ENCODE measurements around the gene NECAB3. TPM values are rescaled to one million over a fixed set of nuclear protein-coding genes. Genes with fewer than 3 reads are reported as not detected.

NECAB3 gene
- total RNA-seq, 1 donor from 2014 or later, result 19.5 TPM

DNA sequence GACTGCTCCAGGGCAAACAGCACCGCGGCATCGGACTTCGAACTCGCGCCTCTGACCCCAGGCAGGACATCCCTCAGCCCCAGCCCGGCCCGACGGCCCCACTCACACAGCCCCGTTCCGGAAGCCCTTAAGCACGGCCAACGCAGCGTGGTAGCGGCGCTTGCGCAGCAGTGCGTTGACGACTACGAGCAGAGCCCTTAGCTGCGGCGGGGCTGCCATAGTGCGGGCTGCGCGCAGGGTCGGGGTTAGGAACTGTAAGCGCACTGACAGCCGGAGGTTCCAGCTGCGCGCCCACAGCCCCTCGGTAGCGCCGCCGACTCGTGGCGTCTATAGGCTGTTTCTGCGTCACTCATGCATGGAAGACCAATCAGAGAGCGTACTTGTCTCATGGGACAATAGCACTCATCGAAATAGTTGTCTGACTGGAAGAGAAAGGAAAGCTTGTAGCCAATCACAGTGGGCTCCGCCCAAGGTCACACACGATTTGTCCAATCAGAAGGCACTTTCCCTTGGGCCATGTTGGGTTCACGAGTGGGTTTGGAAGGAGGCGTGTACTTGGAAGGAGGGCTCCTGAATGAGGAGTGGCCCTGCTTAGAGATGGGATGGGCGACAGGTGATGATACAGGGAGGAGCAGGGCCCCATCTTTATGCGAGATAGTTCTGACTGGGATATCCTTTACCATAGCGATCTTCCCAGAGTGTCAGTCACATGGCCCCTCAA lies 45.9 kb upstream of the NECAB3 start, which contains the start of gene PXMP4:
TSS of gene PXMP4 (minus strand) at position 322 of the 721 bp plus-strand sequence. CDS start at position 219, 103 bp downstream.
- DNase-seq (ENCODE audit: low read depth), result peak; percentile 99
- FAIRE-seq, result peak; percentile 97
- no peaks in the 10 kb centered on the region for H3K4me1 Mint-ChIP-seq (ENCODE audit: low read depth, unreplicated experiment)
- Histone ChIP-seq H3K4me3 (ENCODE audit: insufficient read depth, low read depth, low read length) (peak within 1 kb of the TSS; percentile 69), H3K9me3 (ENCODE audit: insufficient read depth, low read depth, low read length) (no peaks in the 10 kb centered on the region), H3K4me1 (ENCODE audit: insufficient read depth, low read length) (peaks cover 6% of the 10 kb centered on the region), H3K4me2 (ENCODE audit: low read length) (peak within 1 kb of the TSS; percentile 92), H3K36me3 (ENCODE audit: insufficient read depth, low read length) (no peaks in the 10 kb centered on the region), H2AFZ (ENCODE audit: low read depth, low read length) (peak within 1 kb of the TSS; percentile 98), H3K9ac (ENCODE audit: low read length) (peak within 1 kb of the TSS; percentile 78), H3K27ac (ENCODE audit: low read depth, low read length) (no peak within 1 kb of the TSS), H4K20me1 (ENCODE audit: insufficient read depth, low read length) (no peaks in the 10 kb centered on the region), H3K27me3 (ENCODE audit: insufficient read depth, low read length) (no peaks in the 10 kb centered on the region), H3K79me2 (ENCODE audit: insufficient read depth, low read length) (peaks cover 3% of the 10 kb centered on the region)
- TF ChIP-seq EZH2 (IDR thresholded peaks at IDR 0.05; ENCODE audit: insufficient read depth, low read length), result peak; percentile 61
- TF ChIP-seq, protein P1, sequence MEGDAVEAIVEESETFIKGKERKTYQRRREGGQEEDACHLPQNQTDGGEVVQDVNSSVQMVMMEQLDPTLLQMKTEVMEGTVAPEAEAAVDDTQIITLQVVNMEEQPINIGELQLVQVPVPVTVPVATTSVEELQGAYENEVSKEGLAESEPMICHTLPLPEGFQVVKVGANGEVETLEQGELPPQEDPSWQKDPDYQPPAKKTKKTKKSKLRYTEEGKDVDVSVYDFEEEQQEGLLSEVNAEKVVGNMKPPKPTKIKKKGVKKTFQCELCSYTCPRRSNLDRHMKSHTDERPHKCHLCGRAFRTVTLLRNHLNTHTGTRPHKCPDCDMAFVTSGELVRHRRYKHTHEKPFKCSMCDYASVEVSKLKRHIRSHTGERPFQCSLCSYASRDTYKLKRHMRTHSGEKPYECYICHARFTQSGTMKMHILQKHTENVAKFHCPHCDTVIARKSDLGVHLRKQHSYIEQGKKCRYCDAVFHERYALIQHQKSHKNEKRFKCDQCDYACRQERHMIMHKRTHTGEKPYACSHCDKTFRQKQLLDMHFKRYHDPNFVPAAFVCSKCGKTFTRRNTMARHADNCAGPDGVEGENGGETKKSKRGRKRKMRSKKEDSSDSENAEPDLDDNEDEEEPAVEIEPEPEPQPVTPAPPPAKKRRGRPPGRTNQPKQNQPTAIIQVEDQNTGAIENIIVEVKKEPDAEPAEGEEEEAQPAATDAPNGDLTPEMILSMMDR (IDR thresholded peaks at IDR 0.05; ENCODE audit: insufficient read depth, low read depth, low read length), result no peak
- H3K27ac Mint-ChIP-seq (ENCODE audit: unreplicated experiment), result peak within 1 kb of the TSS; percentile 30
- H3K4me3 Mint-ChIP-seq (ENCODE audit: unreplicated experiment), result peak within 1 kb of the TSS; percentile 80
- H3K9me3 Mint-ChIP-seq (ENCODE audit: unreplicated experiment), result peaks cover 8% of the 10 kb centered on the region
- peaks cover 3% of the 10 kb centered on the region for H3K27me3 Mint-ChIP-seq (ENCODE audit: low read depth, unreplicated experiment)
- no peaks in the 10 kb centered on the region for H3K36me3 Mint-ChIP-seq (ENCODE audit: low read depth, unreplicated experiment)

DNA sequence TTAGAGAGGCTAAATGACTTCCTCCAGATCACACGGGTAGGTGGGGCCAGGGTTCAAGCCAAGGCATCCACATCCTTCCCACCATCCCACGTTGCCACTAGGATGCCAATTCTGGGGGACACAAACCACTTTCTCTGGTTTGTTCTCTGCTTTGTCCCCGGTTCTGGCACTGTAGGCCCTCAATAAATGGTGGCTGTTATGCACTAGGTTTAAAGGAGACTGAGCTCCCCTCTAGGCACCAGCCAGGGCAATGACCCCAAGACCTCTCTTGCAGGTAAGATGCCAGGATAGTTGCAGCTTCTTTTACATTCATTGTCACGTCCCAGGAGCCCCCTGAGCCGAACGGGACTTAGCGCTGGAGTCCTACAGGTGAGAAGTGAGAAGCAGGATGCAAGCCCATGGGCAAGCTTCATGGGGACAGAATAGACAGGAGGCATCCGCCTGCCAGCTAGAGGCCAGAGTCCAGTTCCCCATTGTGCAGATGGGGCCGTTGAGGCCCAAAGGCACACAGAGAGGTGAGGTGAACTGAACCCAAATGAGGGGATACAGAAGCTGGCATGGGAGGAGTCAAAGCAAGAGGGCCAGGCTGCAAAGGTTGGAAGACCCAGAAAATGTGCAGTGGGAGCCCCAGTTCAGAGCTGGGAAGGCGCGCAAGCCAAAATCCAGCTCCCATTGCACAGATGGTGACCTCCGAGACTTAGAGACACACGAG lies 45.2 kb upstream of the NECAB3 start:
- no peak overlapping the region for H3K27ac ChIP-seq (ENCODE audit: low read depth, low read length)

More for the DNA sequence above, 45.2 kb upstream of the NECAB3 start:
- H3K27me3 Mint-ChIP-seq (ENCODE audit: low read depth, unreplicated experiment), result peaks cover 3% of the 10 kb centered on the region
- H3K4me1 Mint-ChIP-seq (ENCODE audit: low read depth, unreplicated experiment), result no peaks in the 10 kb centered on the region
- FAIRE-seq, result no peak
- peak overlapping the region; percentile 30 for H3K27ac Mint-ChIP-seq (ENCODE audit: unreplicated experiment)
- H3K36me3 Mint-ChIP-seq (ENCODE audit: low read depth, unreplicated experiment), result no peaks in the 10 kb centered on the region
- Histone ChIP-seq H3K79me2 (ENCODE audit: insufficient read depth, low read length) (peaks cover 3% of the 10 kb centered on the region), H3K4me3 (ENCODE audit: insufficient read depth, low read depth, low read length) (peak overlapping the region; percentile 69), H2AFZ (ENCODE audit: low read depth, low read length) (peak overlapping the region; percentile 98), H3K4me1 (ENCODE audit: insufficient read depth, low read length) (peaks cover 6% of the 10 kb centered on the region), H3K27me3 (ENCODE audit: insufficient read depth, low read length) (no peaks in the 10 kb centered on the region), H3K4me2 (ENCODE audit: low read length) (peak overlapping the region; percentile 92), H3K9me3 (ENCODE audit: insufficient read depth, low read depth, low read length) (no peaks in the 10 kb centered on the region), H4K20me1 (ENCODE audit: insufficient read depth, low read length) (no peaks in the 10 kb centered on the region), H3K36me3 (ENCODE audit: insufficient read depth, low read length) (no peaks in the 10 kb centered on the region), H3K9ac (ENCODE audit: low read length) (peak overlapping the region; percentile 78)
- peak overlapping the region; percentile 80 for H3K4me3 Mint-ChIP-seq (ENCODE audit: unreplicated experiment)
- DNase-seq (ENCODE audit: low read depth), result no peak
- TF ChIP-seq, protein P1 (IDR thresholded peaks at IDR 0.05; ENCODE audit: insufficient read depth, low read depth, low read length), result no peak
- TF ChIP-seq EZH2 (IDR thresholded peaks at IDR 0.05; ENCODE audit: insufficient read depth, low read length), result no peak
- H3K9me3 Mint-ChIP-seq (ENCODE audit: unreplicated experiment), result peaks cover 8% of the 10 kb centered on the region
